Thymus (tissue), 11 donors: ENCODE data around the gene SLC6A16. TPM values are rescaled to one million over a fixed set of nuclear protein-coding genes. Genes with fewer than 3 reads are reported as not detected.
A peak's percentile ranks its signal among the peaks of the same experiment; 100 is the strongest.
"Not testable (repeated sequence)": the region's sequence is repeated elsewhere in the genome, so short reads cannot be mapped to it uniquely, and the experiment has no call there.

Experiments
- DNase-seq, 9 donors: peaks; one replicate each; pipeline ENCODE4 v3.0.0-alpha.2; 2013; ENCODE audit warnings: low spot score in 9 of 9, low read depth in 6 of 9, missing footprints in 1 of 9
- H3K27ac ChIP-seq, 2 donors: one replicate each; pipeline ENCODE4 v1.5.1; 2013; ENCODE audit warnings: control low read depth in 1 of 2, low read depth in 1 of 2, low read length in 1 of 2, mild to moderate bottlenecking in 1 of 2, moderate library complexity in 1 of 2
- H3K27me3 ChIP-seq, 2 donors: one replicate each; pipeline ENCODE4 v1.5.1; 2013; ENCODE audit warnings: low read length in 1 of 2; ENCODE audit not compliant: control insufficient read depth in 2 of 2, insufficient read depth in 1 of 2
- H3K36me3 ChIP-seq, 2 donors: one replicate each; pipeline ENCODE4 v1.5.1; 2013; ENCODE audit warnings: low read length in 1 of 2, mild to moderate bottlenecking in 1 of 2, moderate library complexity in 1 of 2; ENCODE audit not compliant: control insufficient read depth in 2 of 2, insufficient read depth in 2 of 2
- H3K4me1 ChIP-seq, 2 donors: one replicate each; pipeline ENCODE4 v1.5.1; 2013; ENCODE audit warnings: low read length in 2 of 2; ENCODE audit not compliant: control insufficient read depth in 2 of 2, insufficient read depth in 2 of 2
- H3K4me3 ChIP-seq, 2 donors: one replicate each; pipeline ENCODE4 v1.5.1; 2013; ENCODE audit warnings: low read length in 2 of 2, control low read depth in 1 of 2, mild to moderate bottlenecking in 1 of 2
- H3K9me3 ChIP-seq, 2 donors: one replicate each; pipeline ENCODE4 v1.5.1; 2013; ENCODE audit warnings: low read length in 1 of 2, mild to moderate bottlenecking in 1 of 2; ENCODE audit not compliant: control insufficient read depth in 2 of 2, insufficient read depth in 1 of 2
- WGBS: extraction: QIAGEN DNeasy Blood & Tissue Kit; methylation state at CpG from one replicate; pipeline ENCODE4 v1.1.7; 2013; 5-methylcytosine and 5-hydroxymethylcytosine counted together
- polyA plus RNA-seq: library from polyadenylated mRNA; stranded (reverse); fragments of 200-250 nt; gene quantifications from one replicate; pipeline ENCODE4 v1.2.3, GENCODE V29; 2013
- total RNA-seq: library from RNA; stranded (reverse); fragments of 120-200 nt; gene quantifications from one replicate; pipeline ENCODE4 v1.2.4, GENCODE V29; 2013
- donor health status: healthy.

The SLC6A16 gene
- total and polyA plus RNA-seq, 2 donors: 0.76 to 2.5 TPM

DNA sequence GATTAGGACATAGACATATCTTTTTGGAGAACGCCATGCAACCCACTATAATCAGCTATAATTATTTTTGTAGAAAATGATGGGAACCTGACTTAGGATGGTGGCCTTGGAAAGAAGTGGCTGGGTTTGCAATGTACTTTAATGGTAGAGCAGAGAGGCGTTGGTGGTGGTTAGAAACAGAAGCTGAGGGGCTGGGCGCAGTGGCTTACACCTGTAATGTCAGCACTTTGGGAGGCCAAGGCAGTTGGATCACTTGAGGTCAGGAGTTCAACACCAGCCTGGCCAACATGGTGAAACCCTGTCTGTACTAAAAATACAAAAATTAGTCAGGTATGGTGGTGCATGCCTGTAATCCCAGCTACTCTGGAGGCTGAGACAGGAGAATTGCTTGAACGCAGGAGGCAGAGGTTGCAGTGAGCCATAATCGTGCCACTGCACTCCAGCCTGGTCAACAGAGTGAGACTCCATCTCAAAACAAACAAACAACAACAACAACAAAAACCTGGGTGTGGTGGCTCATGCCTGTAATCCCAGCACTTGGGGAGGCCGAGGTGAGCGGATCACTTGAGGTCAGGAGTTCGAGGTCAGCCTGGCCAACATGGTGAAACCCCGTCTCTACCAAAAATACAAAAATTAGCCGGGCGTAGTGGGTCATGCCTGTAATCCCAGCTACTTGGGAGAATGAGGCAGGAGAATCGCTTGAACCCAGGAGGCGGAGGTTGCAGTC lies 7.9 kb upstream of the SLC6A16 start:
- H3K4me3 ChIP-seq, H3K27me3 ChIP-seq, H3K36me3 ChIP-seq, H3K9me3 ChIP-seq, DNase-seq: not testable (repeated sequence)
- 95% methylated on average over 13 of the region's 13 CpGs for WGBS
- peaks cover 22 to 52% of the 10 kb centered on the region in 2 donors for H3K4me1 ChIP-seq
- H3K27ac ChIP-seq: peak overlapping the region; percentile 81 to 94

GRCh38 chr19:49331616-49332055 lies 6.6 kb upstream of the SLC6A16 start:
- H3K4me3 ChIP-seq: no peak overlapping the region
- no peaks in the 10 kb centered on the region for H3K36me3 ChIP-seq
- H3K27me3 ChIP-seq: no peaks in the 10 kb centered on the region
- H3K27ac ChIP-seq: no peak overlapping the region
- WGBS: 56% methylated on average over 2 of the region's 2 CpGs
- H3K4me1 ChIP-seq: peaks cover 16 to 49% of the 10 kb centered on the region in 2 donors
- peak in 7 of 9 donors; percentile 47 to 82 (median 60) for DNase-seq
- H3K9me3 ChIP-seq: no peaks in the 10 kb centered on the region

DNA sequence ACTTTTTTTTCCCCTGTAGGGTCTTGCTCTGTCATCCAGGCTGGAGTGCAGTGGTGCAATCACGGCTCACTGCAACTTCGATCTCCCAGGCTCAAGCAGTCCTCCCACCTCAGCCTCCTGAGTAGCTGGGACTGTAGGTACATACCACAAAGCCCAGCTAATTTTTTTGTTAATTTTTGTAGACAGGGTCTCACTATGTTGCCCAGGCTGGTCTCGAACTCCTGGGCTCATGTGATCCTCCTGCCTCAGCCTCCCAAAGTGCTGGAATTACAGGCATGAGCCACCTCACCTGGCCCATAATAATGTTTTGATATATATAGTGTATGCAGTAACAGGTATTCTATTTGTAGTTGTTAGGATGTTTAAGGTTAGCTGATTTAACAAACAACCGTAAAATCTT lies 6.2 kb upstream of the SLC6A16 start:
- 97% methylated on average over 4 of the region's 4 CpGs for WGBS
- not testable (repeated sequence) for H3K27ac ChIP-seq, H3K27me3 ChIP-seq, H3K36me3 ChIP-seq, H3K4me3 ChIP-seq, H3K9me3 ChIP-seq, DNase-seq
- peaks cover 15 to 45% of the 10 kb centered on the region in 2 donors for H3K4me1 ChIP-seq

DNA sequence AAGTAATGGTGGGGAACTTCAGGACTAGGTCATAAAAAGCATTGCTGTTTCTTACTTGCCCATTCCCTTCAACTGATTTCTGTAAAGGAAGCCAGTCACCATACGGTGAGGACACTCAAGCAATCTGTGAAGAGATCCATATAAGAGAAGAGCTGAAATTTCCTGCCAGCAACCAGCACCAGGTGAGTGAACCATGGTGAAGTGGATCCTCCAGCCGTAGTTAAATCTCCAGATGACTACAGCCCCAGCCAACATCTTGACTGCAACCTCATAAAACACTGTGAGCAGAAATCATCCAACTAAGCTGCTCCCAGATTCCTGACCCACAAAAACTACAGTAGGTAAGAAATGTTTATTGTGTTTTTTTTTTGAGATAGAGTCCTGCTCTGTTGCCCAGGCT lies 3.8 kb upstream of the SLC6A16 start:
- no peak overlapping the region for H3K4me3 ChIP-seq
- H3K27me3 ChIP-seq: no peaks in the 10 kb centered on the region
- 96% methylated on average over 2 of the region's 2 CpGs for WGBS
- H3K36me3 ChIP-seq: no peaks in the 10 kb centered on the region
- peaks cover 6 to 25% of the 10 kb centered on the region in 2 donors for H3K4me1 ChIP-seq
- no peak overlapping the region for H3K27ac ChIP-seq
- no peak for DNase-seq
- H3K9me3 ChIP-seq: no peaks in the 10 kb centered on the region

DNA sequence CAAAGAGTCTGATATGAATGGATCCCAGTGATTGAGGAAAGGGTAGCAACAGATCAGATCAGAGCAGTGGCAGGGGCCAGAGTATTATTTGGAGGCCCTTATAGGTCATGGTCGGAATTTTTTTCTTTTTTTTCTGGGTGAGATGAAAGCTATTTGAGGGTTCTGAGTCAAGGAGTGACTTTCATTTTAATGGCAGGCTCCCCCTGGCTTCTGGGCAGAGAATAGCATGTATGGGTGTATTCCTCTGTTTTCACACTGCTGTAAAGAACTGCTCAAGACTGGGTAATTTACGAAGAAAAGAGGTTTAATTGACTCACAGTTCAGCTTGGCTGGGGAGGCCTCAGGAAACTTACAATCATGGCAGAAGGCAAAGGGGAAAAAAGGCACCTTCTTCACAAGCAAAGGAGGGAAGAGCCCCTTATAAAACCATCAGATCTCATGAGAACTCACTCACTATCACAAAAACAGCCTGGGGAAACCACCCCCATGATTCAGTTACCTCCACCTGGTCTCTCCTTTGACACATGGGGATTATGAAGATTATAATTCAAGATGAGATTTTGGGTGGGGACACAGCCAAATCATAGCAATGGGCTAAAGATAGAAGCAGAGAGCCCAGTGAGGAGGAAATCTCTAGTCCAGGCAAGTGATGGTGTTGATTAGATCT lies 3.0 kb upstream of the SLC6A16 start:
- Histone ChIP-seq H3K4me1 (peaks cover 0 to 17% of the 10 kb centered on the region in 2 donors), H3K27ac (no peak overlapping the region), H3K27me3 (no peaks in the 10 kb centered on the region), H3K36me3 (no peaks in the 10 kb centered on the region), H3K9me3 (no peaks in the 10 kb centered on the region), H3K4me3 (no peak overlapping the region)
- WGBS: 62% methylated on average over 2 of the region's 2 CpGs
- DNase-seq: peak in 1 of 9 donors; percentile 44

DNA sequence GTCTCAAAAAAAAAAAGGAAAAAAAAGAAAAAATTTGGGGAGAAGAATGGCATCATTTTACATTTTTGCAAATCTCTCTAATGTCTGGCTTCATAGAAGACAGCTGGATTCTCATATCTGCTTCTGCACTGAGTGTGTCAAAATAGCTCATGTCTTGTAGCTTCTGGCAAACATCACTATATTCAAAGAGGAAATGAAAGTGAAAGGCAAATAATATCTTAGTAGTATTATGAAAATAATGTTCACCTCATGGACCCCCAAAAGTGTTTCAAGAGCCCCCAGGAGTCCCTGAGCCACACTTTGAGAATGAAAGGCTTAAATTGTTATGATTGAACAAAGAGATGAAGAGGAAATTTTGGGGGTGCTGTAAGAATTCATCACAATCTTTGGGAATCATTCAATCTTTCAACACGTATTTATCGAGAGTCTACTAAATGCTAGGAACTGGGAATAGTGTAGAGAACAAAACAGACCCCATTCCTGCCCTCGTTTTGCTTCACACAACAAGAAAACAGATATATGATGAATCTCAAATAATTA lies 1.2 kb upstream of the SLC6A16 start:
- WGBS: 97% methylated on average over 3 of the region's 3 CpGs

DNA sequence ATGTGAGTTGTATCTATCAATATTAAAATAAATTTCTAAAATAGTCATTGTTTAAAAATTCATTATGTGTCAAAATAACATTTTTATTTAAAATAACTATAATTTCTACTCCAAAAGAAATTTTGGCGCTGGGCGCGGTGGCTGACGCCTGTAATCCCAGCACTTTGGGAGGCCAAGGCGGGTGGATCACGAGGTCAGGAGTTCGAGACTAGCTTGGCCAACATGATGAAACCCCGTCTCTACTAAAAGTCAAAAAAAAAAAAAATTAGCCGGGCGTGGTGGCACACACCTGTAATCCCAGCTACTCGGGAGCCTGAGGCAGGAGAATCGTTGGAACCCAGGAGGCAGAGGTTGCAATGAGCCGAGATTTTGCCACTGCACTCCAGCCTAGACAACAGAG lies 765 bp upstream of the SLC6A16 start:
- not testable (repeated sequence) for H3K36me3 ChIP-seq, H3K4me3 ChIP-seq, H3K27me3 ChIP-seq, H3K27ac ChIP-seq, H3K9me3 ChIP-seq, H3K4me1 ChIP-seq, DNase-seq
- 97% methylated on average over 13 of the region's 13 CpGs for whole genome bisulfite sequencing

More for the DNA sequence above, 1.2 kb upstream of the SLC6A16 start:
- Histone ChIP-seq H3K27ac (no peak overlapping the region), H3K9me3 (no peaks in the 10 kb centered on the region), H3K36me3 (no peaks in the 10 kb centered on the region), H3K4me1 (peaks cover 0 to 1% of the 10 kb centered on the region in 2 donors), H3K4me3 (no peak overlapping the region), H3K27me3 (no peaks in the 10 kb centered on the region)
- DNase-seq: no peak

GRCh38 chr19:49318296-49318695 lies 6.7 kb downstream of the SLC6A16 start:
- DNase-seq: no peak
- H3K9me3 ChIP-seq: peaks cover 0 to 4% of the 10 kb centered on the region in 2 donors
- H3K4me3 ChIP-seq: no peak overlapping the region
- H3K36me3 ChIP-seq: no peaks in the 10 kb centered on the region
- H3K4me1 ChIP-seq: no peaks in the 10 kb centered on the region
- no peaks in the 10 kb centered on the region for H3K27me3 ChIP-seq
- no peak overlapping the region for H3K27ac ChIP-seq

DNA sequence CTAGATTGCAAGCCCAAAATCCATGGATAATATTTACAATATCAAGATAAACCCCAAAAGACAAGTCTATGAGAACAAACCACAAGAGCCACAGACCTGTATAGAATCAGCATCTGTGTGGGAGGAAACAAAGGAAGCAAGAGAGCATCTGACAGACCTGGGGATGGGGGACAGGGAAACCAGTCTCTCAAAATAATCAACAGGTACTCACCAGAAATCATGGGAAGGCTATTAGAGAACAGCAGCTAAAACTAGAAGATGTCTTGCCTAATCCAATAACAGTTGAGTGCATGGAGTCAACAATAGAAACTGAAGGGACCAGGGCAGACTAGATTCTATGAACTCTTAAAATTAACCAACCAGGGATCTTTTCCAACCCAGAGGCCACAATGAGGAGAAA lies 8.7 kb downstream of the SLC6A16 start:
- Histone ChIP-seq H3K27me3 (no peaks in the 10 kb centered on the region), H3K36me3 (no peaks in the 10 kb centered on the region), H3K9me3 (peaks cover 0 to 4% of the 10 kb centered on the region in 2 donors), H3K27ac (no peak overlapping the region), H3K4me1 (no peaks in the 10 kb centered on the region), H3K4me3 (no peak overlapping the region)
- DNase-seq: no peak
